ENCODE results near the gene LCN6. TPM values are rescaled to one million over a fixed set of nuclear protein-coding genes. Genes with fewer than 3 reads are reported as not detected.
"Not testable (repeated sequence)": the region's sequence is repeated elsewhere in the genome, so short reads cannot be mapped to it uniquely, and the experiment has no call there.

The LCN6 gene
- total RNA-seq, 1 donor from 2014 or later, result not detected

DNA sequence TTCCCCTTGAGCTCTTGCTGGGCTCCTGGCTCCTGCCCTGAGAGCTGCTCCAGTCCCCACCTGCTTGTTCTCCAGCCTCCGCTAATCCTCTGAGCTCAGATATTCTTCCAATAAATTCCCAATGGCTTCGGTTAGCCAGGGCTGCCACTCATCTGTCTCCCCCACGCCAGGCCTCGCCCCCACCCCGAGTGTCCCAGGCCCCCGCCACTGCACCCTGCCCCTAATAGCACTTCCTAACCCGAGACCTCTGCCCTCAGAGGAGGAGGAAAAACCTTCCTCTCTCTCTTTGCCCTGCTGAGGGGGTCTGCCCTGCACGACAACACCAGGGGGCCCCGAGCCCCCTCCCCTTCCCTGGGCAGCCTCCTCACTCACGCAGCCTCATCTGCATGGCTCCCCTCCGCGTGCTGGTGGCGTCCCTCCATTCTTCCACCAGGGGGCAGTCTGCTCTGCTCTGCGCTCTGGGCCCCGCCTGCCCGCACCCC lies 21.4 kb upstream of the LCN6 start:
- H3K4me3 Mint-ChIP-seq, result no peak overlapping the region
- H3K36me3 Mint-ChIP-seq (ENCODE audit: low read depth), result no peaks in the 10 kb centered on the region
- H3K27me3 Mint-ChIP-seq (ENCODE audit: low read depth), result peaks cover 24% of the 10 kb centered on the region
- peak; percentile 69 for DNase-seq (ENCODE audit: low read depth, low spot score)
- peaks cover 11% of the 10 kb centered on the region for H3K9me3 Mint-ChIP-seq
- H3K4me1 Mint-ChIP-seq, result peaks cover 4% of the 10 kb centered on the region
- TF ChIP-seq, protein P1, sequence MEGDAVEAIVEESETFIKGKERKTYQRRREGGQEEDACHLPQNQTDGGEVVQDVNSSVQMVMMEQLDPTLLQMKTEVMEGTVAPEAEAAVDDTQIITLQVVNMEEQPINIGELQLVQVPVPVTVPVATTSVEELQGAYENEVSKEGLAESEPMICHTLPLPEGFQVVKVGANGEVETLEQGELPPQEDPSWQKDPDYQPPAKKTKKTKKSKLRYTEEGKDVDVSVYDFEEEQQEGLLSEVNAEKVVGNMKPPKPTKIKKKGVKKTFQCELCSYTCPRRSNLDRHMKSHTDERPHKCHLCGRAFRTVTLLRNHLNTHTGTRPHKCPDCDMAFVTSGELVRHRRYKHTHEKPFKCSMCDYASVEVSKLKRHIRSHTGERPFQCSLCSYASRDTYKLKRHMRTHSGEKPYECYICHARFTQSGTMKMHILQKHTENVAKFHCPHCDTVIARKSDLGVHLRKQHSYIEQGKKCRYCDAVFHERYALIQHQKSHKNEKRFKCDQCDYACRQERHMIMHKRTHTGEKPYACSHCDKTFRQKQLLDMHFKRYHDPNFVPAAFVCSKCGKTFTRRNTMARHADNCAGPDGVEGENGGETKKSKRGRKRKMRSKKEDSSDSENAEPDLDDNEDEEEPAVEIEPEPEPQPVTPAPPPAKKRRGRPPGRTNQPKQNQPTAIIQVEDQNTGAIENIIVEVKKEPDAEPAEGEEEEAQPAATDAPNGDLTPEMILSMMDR (conservative IDR thresholded peaks at IDR 0.05), result peak; percentile 58
- no peak overlapping the region for H3K27ac Mint-ChIP-seq (ENCODE audit: unreplicated experiment)

DNA sequence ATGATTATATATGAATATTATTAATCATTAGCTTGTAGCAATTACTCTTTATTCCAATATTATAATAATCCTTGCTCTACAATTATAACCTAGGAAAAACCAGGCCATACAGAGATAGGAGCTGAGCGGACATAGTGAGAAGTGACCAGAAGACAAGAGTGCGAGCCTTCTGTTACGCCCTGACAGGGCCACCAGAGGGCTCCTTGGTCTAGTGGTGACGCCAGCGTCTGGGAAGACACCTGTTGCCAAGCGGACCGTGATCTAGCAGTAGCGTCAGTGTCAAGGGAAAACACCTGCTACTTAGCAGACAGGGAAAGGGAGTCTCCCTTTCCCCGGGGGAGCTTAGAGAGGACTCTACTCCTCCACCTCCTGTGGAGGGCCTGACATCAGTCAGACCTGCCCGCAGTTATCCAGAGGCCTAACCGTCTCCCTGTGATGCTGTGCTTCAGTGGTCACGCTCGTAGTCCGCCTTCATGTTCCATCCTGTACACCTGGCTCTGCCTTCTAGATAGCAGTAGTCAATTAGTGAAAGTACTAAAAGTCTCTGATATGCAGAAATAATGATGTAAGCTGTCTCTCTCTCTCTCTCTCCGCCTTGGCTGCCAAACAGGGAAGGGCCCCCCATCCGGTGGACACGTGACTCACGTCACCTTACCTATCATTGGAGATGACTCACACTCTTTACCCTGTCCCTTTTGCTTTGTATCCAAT lies 18.2 kb upstream of the LCN6 start:
- TF ChIP-seq, protein P1 (conservative IDR thresholded peaks at IDR 0.05), result peak; percentile 68
- H3K9me3 Mint-ChIP-seq; H3K4me1 Mint-ChIP-seq; H3K4me3 Mint-ChIP-seq; H3K27ac Mint-ChIP-seq (ENCODE audit: unreplicated experiment); H3K36me3 Mint-ChIP-seq (ENCODE audit: low read depth): not testable (repeated sequence)
- peak; percentile 51 for DNase-seq (ENCODE audit: low read depth, low spot score)
- peaks cover 24% of the 10 kb centered on the region for H3K27me3 Mint-ChIP-seq (ENCODE audit: low read depth)

DNA sequence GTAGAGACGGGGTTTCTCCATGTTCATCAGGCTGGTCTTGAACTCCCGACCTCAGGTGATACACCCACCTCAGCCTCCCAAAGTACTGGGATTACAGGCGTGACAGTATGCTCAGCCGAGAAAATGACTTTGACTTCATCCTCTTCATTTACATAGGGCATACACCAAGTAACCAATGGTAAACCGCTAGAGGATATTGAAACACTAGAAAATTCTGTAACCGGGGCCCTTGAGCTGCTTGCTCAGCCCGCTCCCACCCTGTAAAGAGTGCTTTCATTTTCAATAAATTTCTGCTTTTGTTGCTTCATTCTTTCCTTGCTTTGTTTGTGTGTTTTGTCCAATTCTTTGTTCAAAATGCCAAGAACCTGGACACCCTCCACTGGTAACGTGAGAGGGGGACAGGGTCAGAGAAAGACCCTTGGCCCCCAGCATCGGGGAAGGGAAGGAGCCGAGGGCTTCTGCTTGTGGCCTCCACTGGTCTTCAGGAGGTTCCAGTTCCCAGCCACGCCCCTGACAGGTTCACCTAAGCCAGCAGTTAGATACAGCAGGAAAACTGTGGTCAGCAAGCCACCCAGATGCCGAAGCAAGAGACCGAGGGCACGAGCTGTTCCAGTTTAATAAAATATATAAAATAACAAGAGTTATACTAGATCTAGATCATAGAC lies 17.6 kb upstream of the LCN6 start:
- not testable (repeated sequence) for H3K4me1 Mint-ChIP-seq; H3K36me3 Mint-ChIP-seq (ENCODE audit: low read depth); H3K9me3 Mint-ChIP-seq; DNase-seq (ENCODE audit: low read depth, low spot score); H3K4me3 Mint-ChIP-seq; H3K27ac Mint-ChIP-seq (ENCODE audit: unreplicated experiment)
- peaks cover 22% of the 10 kb centered on the region for H3K27me3 Mint-ChIP-seq (ENCODE audit: low read depth)

DNA sequence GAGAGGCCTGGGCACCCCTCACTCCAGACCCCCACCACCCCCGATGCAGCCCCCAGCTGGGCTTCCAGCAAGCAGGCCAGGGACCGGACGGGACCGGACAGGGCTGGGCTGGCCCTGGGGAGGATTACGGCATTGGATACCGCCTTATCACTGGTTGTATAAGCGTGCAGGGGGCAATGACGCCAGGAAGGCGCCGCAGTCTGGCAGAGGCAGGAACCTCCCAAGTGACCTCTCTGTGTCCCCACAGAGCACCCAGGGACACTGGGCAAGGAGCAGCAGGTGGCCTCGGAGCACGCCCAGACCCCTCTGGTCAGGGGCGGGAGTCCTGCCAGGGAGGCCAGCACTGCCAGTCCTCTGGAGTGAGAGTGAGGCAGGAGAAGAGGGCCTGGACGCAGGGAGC lies 16.7 kb upstream of the LCN6 start:
- TF ChIP-seq, protein P1 (conservative IDR thresholded peaks at IDR 0.05), result no peak
- no peaks in the 10 kb centered on the region for H3K36me3 Mint-ChIP-seq (ENCODE audit: low read depth)
- H3K4me3 Mint-ChIP-seq, result no peak overlapping the region
- H3K27me3 Mint-ChIP-seq (ENCODE audit: low read depth), result peaks cover 22% of the 10 kb centered on the region
- peaks cover 9% of the 10 kb centered on the region for H3K4me1 Mint-ChIP-seq
- H3K27ac Mint-ChIP-seq (ENCODE audit: unreplicated experiment), result no peak overlapping the region
- H3K9me3 Mint-ChIP-seq, result no peaks in the 10 kb centered on the region
- no peak for DNase-seq (ENCODE audit: low read depth, low spot score)

DNA sequence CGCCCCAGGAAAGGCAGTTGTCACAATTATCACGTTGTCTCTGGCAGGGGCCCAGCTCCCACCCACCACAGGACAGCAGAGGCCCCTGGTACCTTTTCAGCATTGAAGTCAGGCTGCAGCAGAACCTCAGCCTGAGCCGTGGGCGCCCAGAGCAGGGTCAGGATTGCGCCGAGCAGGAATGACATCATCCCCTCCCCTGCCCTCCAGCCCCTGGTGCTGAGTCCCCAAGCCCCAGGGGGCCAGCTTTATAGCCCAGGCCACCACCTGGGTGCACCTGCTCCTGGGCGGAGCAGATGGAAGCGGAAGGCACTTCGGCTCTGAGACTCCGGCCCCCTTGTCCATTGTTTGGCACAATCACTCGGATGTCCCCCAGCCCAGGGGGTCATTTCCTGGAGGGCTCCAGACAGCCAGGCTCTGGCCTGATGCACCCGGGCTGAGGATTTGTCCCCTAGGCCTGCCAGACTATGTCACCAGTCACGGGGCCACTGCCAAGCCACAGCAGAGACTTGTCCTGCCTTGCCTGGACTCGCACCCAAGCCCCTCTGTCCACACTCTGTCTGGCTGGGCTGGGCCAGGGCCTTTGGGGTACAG lies 16.1 kb upstream of the LCN6 start, which contains the start of gene LCN15:
TSS of gene LCN15 (minus strand) at position 218 of the 591 bp plus-strand sequence. CDS start at position 188, 30 bp downstream.
- no peak within 1 kb of the TSS for H3K4me3 Mint-ChIP-seq
- DNase-seq (ENCODE audit: low read depth, low spot score), result no peak
- no peaks in the 10 kb centered on the region for H3K9me3 Mint-ChIP-seq
- H3K27me3 Mint-ChIP-seq (ENCODE audit: low read depth), result peaks cover 20% of the 10 kb centered on the region
- peaks cover 5% of the 10 kb centered on the region for H3K4me1 Mint-ChIP-seq
- TF ChIP-seq, protein P1 (conservative IDR thresholded peaks at IDR 0.05), result no peak
- no peak within 1 kb of the TSS for H3K27ac Mint-ChIP-seq (ENCODE audit: unreplicated experiment)
- no peaks in the 10 kb centered on the region for H3K36me3 Mint-ChIP-seq (ENCODE audit: low read depth)

Measured in neural crest cell (in vitro differentiated cells).